Measurements from ENCODE around the gene NDUFA11. TPM values are rescaled to one million over a fixed set of nuclear protein-coding genes. Genes with fewer than 3 reads are reported as not detected.
"Not testable (repeated sequence)": the region's sequence is repeated elsewhere in the genome, so short reads cannot be mapped to it uniquely, and the experiment has no call there.

The NDUFA11 gene
- total RNA-seq, 1 donor from 2014 or later, result 220 TPM

GRCh38 chr19:5863030-5863665 is 40.4 kb downstream of the NDUFA11 start:
- intact Hi-C loops (cut with micrococcal nuclease), result no loop called here

DNA sequence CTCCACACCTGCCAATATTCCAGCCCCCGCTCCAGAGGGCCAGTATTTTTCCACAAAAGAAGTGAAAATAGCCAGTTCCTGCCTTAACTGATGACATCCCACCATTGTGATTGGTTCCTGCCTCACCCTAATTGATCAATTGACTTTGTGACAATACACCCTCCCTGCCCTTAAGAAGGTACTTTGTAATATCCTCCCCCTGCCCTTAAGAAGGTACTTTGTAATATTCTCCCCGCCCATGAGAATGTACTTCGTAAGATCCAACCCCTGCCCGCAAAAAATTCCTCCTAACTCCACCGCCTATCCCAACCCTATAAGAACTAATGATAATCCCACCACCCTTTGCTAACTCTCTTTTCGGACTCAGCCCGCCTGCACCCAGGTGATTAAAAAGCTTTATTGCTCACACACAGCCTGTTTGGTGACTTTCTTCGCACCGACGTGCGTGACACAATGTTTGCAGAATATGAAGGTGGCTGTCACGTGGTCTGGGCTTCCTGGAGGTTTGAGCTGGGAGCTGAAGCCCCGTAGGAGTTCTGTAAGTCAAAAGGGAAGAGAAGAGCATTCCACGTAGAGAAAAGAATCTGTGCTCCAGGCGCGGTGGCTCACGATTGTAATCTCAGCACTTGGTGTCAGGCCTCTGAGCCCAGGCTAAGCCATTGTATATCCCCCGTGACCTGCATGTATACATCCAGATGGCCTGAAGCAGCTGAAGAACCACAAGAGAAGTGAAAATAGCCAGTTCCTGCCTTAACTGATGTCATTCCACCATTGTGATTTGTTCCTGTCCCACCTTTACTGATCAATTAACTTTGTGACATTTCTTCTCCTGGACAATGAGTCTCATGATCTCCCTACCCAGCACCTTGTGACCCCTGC is 46.1 kb downstream of the NDUFA11 start:
- intact Hi-C loops (cut with micrococcal nuclease), result no loop called here

DNA sequence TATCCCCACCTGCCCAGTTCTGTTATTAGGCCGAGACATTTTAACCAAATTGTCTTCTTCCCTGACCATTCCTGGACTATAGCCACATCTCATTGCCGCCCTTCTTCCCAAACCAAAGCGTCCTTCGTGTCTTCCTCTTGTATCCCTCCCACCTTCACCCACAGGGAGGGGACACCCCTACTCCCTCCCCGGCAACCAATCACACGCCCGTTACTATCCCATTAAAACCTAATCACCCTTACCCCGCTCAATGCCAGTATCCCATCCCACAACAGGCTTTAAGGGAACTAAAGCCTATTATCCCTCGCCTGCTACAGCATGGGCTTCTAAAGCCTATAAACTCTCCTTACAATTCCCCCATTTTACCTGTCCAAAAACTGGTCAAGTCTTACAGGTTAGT is 48.4 kb downstream of the NDUFA11 start:
- intact Hi-C loops (cut with micrococcal nuclease), result not testable (repeated sequence)

GRCh38 chr19:5854121-5854520 is 49.5 kb downstream of the NDUFA11 start:
- intact Hi-C loops (cut with micrococcal nuclease), result not testable (repeated sequence)

- intact Hi-C loops (cut with micrococcal nuclease), result no loop called here
Measured at GRCh38 chr19:5851302-5851701, 52.3 kb downstream of the NDUFA11 start, which contains the start of gene FUT3. TSS of gene FUT3 (minus strand) at chr19:5851449.

GRCh38 chr19:5850743-5851293 is 52.8 kb downstream of the NDUFA11 start:
- intact Hi-C loops (cut with micrococcal nuclease), result no loop called here

- intact Hi-C loops (cut with micrococcal nuclease), result no loop called here
Measured at GRCh38 chr19:5850189-5850588, 53.4 kb downstream of the NDUFA11 start.

DNA sequence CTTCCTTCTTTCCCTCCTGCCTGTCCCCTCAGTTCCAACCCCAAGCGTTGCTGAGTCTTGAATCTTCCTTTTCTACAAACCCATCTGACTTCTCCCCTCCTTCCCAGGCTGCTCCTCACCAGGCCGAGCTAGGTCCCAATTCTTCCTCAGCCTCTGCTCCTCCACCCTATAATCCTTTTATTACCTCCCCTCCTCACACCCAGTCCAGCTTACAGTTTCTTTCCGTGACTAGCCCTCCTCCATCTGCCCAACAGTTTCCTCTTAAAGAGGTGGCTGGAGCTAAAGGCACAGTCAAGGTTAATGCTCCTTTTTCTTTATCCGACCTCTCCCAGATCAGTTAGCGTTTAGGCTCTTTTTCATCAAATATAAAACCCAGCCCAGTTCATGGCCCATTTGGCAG is 55.0 kb downstream of the NDUFA11 start:
- intact Hi-C loops (cut with micrococcal nuclease), result not testable (repeated sequence)

- intact Hi-C loops (cut with micrococcal nuclease), result not testable (repeated sequence)
Measured at GRCh38 chr19:5847846-5848245, 55.7 kb downstream of the NDUFA11 start.

Other genes with a start within 250 kb of the NDUFA11 start
- gene MICOS13, start 223.3 kb downstream of the NDUFA11 start, total RNA-seq, result 44.4 TPM in 2 replicates
- gene HSD11B1L, start 222.8 kb downstream of the NDUFA11 start, total RNA-seq, result 2.0 and 2.4 TPM in 2 replicates
- gene RPL36, start 213.5 kb downstream of the NDUFA11 start, total RNA-seq, result 692 and 713 TPM in 2 replicates
- 82.2 and 82.9 TPM in 2 replicates for gene LONP1, start 183.6 kb downstream of the NDUFA11 start, total RNA-seq
- not detected in 2 replicates for gene CATSPERD, start 183.2 kb downstream of the NDUFA11 start, total RNA-seq
- gene PRR22, start 119.0 kb downstream of the NDUFA11 start, total RNA-seq, result 5.0 and 5.3 TPM in 2 replicates
- 48.8 and 53.7 TPM in 2 replicates for gene DUS3L, start 112.6 kb downstream of the NDUFA11 start, total RNA-seq
- gene NRTN, start 98.7 kb downstream of the NDUFA11 start, total RNA-seq, result 0.32 and 0.64 TPM in 2 replicates
- gene FUT6, start 64.1 kb downstream of the NDUFA11 start, total RNA-seq, result not detected in 2 replicates
- 0.17 TPM in 1 of 2 replicates, not detected in the other for gene FUT3, start 52.3 kb downstream of the NDUFA11 start, total RNA-seq
- gene FUT5, start 33.2 kb downstream of the NDUFA11 start, total RNA-seq, result not detected in 2 replicates
- 10.0 and 10.7 TPM in 2 replicates for gene VMAC, start 1.1 kb upstream of the NDUFA11 start, total RNA-seq
- 13.0 and 15.5 TPM in 2 replicates for gene CAPS, start 10.5 kb upstream of the NDUFA11 start, total RNA-seq
- 98.6 and 101 TPM in 2 replicates for gene RANBP3, start 74.3 kb upstream of the NDUFA11 start, total RNA-seq
- gene RFX2, start 206.7 kb upstream of the NDUFA11 start, total RNA-seq, result 8.1 and 8.9 TPM in 2 replicates
- gene ACSBG2, start 231.9 kb upstream of the NDUFA11 start, total RNA-seq, result not detected in 2 replicates